Activated CD4-positive, alpha-beta memory T cell treated with anti-CD3 and anti-CD28 coated beads, Interleukin-2, amount 10 ng/mL, durations not matched to agents 7 days and 5 days (primary cell): ENCODE results near the gene SOX21. TPM values are rescaled to one million over a fixed set of nuclear protein-coding genes. Genes with fewer than 3 reads are reported as not detected.

Experiments used
- CTCF ChIA-PET: fragments of 350-600 bp; sonication (Branson Sonifier 250); formaldehyde crosslinking; loops from one replicate; lab custom pipeline; 2021; ENCODE audit warnings: antibody characterized with exemption, inconsistent platforms; lab: Charles Lee
- POLR2A ChIA-PET: fragments of 350-600 bp; sonication (Branson Sonifier 250); formaldehyde crosslinking; loops from one replicate; lab custom pipeline; 2021; ENCODE audit warnings: antibody characterized with exemption; lab: Charles Lee
- DNase-seq: peaks from one replicate; pipeline ENCODE4 v3.0.0-alpha.2; 2020
- H3K27ac Mint-ChIP-seq: one replicate; pipeline ENCODE4 v1.8.0; 2021; ENCODE audit warnings: mild to moderate bottlenecking, mixed read lengths
- H3K27me3 Mint-ChIP-seq: one replicate; pipeline ENCODE4 v1.8.0; 2021; ENCODE audit warnings: mixed read lengths
- H3K36me3 Mint-ChIP-seq: one replicate; pipeline ENCODE4 v1.8.0; 2021; ENCODE audit warnings: low read depth, mixed read lengths
- H3K4me1 Mint-ChIP-seq: one replicate; pipeline ENCODE4 v1.8.0; 2021; ENCODE audit warnings: mixed read lengths
- H3K4me3 Mint-ChIP-seq: one replicate; pipeline ENCODE4 v1.8.0; 2021; ENCODE audit warnings: mild to moderate bottlenecking, mixed read lengths
- H3K9me3 Mint-ChIP-seq: one replicate; pipeline ENCODE4 v1.8.0; 2021; ENCODE audit warnings: mixed read lengths
- total RNA-seq, 2 experiments: library from RNA; stranded (reverse); gene quantifications; one replicate each; pipeline ENCODE4 v1.2.3, GENCODE V29; 2021

Gene SOX21
- total RNA-seq, 2 experiments from 2014 or later = not detected

DNA sequence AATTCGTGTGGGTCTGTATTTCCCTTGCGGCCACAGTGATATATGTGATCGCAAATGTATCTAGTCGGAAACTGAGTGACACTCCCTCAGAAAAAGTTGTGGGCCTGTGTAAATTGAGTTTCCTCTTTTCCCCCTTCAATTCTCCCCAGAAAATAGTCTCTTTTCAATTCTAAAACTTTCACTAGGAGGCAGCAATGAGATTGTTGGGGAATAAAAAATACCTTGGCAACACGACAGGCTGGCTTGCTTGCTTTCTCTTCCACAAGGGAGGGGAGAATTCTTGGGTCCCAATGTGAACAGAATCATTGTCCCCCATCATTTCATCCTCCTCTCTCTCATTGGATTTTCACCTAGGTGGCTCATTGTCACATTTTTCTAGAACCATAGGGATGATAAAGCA lies 3.7 kb upstream of the SOX21 start:
- Mint-ChIP-seq H3K9me3 (no peaks in the 10 kb centered on the region), H3K36me3 (no peaks in the 10 kb centered on the region), H3K4me1 (peaks cover 6% of the 10 kb centered on the region), H3K4me3 (no peak overlapping the region), H3K27ac (no peak overlapping the region), H3K27me3 (peaks cover 52% of the 10 kb centered on the region)
- DNase-seq = no peak
- ChIA-PET CTCF (no interaction called here), POLR2A (no interaction called here)

DNA sequence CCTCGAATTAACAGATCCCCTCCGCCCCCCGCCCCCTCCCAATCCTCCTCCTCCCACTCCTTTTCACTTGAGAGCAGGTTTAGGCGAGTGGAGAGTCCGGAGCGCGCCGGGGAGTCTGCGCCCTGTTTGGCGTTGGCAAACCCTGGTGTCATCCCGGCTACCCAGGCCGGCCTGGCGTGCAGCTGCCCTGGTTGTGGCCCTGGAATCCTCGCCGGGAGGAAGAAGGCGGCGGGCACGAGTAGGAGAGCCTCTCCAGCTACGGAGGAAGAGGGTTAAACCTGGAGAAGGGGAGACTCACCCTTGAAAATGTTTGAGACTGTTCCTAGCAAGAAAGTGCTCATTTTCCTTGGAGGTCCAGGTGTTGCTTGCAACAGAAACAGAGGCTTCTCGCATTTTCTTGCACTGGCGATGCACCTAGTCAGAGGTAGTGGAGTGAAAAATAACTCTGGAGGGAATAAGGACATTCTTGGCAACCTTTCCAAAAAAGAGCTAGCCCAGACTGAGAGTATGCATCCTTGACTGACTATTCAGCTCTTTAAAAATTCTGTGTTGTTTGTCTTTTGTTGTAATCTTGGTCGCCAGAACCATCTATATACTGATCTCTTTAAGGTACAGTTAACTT lies 1.3 kb upstream of the SOX21 start:
- Mint-ChIP-seq H3K4me1 (peaks cover 14% of the 10 kb centered on the region), H3K36me3 (no peaks in the 10 kb centered on the region), H3K27ac (no peak overlapping the region), H3K27me3 (peaks cover 71% of the 10 kb centered on the region), H3K4me3 (no peak overlapping the region), H3K9me3 (no peaks in the 10 kb centered on the region)
- no peak for DNase-seq
- CTCF ChIA-PET = no interaction called here
- POLR2A ChIA-PET = no interaction called here

DNA sequence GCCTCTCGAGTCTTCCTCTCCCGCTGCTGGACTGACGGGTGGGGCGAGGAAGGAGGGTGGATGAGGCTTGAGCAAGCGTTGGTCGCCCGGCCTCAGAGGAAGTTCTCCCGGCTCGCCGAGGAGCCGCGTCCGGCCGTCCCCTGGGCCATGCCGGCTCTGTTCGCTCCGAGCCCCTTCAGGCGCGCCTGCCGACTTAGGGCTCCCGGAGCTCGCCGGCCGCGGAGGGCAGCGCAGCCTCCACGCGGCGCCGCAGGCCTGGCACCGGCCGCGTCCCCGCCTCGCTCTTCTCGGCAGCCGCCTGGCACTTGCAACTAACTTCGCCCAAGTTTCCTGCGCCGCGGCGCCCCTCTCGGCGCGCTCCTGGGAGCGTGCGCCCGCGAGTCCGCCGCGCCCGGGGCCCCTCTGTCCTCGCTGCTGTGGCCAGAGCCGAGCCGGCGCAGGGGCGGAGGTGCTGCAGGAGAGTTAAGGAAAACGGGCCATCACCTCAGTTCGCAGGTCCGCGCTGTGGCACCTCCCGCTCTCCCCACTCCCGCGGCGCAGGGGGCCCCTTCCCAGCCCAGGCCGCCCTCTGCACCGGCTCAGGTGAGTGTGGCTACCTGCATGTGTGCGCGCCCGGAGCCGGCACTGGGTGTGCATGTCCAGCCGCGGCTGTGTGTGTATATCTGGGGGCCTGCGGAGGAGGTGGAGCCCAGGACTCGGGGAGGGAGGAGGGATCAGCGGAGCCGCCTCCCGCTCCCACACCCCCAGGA lies 641 bp upstream of the SOX21 start:
- no peak overlapping the region for H3K4me3 Mint-ChIP-seq
- H3K27me3 Mint-ChIP-seq = peaks cover 76% of the 10 kb centered on the region
- ChIA-PET POLR2A (no interaction called here), CTCF (no interaction called here)
- H3K4me1 Mint-ChIP-seq = peaks cover 16% of the 10 kb centered on the region
- H3K27ac Mint-ChIP-seq = no peak overlapping the region
- no peak for DNase-seq
- H3K36me3 Mint-ChIP-seq = no peaks in the 10 kb centered on the region
- no peaks in the 10 kb centered on the region for H3K9me3 Mint-ChIP-seq

DNA sequence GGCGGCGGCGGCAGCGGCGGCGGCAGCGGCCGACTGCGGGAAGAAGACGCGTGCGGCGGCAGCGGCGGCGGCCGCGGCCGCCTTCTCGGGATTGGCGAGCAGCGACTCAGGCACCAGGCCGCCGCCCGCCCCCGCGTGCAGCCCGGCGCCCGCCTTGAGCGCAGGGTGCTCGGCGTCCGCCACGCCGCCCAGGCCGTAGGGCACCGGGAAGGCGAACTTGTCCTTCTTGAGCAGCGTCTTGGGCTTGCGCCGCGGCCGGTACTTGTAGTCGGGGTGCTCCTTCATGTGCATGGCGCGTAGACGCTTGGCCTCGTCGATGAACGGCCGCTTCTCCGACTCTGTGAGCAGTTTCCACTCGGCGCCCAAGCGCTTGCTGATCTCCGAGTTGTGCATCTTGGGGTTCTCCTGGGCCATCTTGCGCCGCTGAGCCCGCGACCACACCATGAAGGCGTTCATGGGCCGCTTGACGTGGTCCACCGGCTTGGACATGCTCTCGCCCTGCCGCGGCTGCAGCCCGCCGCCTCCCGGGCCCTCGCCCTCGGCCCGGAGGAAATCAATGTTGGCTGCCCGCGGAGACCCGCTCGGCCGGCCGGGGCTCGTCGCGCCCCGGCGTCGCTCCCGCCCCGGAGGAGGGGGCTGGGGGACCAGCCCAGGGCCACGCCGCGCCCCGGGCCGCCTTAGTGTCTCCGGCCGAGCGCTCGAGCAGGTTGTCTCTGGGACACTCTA lies 621 bp downstream of the SOX21 start:
- H3K27ac Mint-ChIP-seq = no peak overlapping the region
- H3K36me3 Mint-ChIP-seq = peaks cover 3% of the 10 kb centered on the region
- peaks cover 79% of the 10 kb centered on the region for H3K27me3 Mint-ChIP-seq
- ChIA-PET CTCF (no interaction called here), POLR2A (no interaction called here)
- H3K4me1 Mint-ChIP-seq = peaks cover 20% of the 10 kb centered on the region
- H3K9me3 Mint-ChIP-seq = no peaks in the 10 kb centered on the region
- no peak overlapping the region for H3K4me3 Mint-ChIP-seq
- peak; percentile 23 for DNase-seq

DNA sequence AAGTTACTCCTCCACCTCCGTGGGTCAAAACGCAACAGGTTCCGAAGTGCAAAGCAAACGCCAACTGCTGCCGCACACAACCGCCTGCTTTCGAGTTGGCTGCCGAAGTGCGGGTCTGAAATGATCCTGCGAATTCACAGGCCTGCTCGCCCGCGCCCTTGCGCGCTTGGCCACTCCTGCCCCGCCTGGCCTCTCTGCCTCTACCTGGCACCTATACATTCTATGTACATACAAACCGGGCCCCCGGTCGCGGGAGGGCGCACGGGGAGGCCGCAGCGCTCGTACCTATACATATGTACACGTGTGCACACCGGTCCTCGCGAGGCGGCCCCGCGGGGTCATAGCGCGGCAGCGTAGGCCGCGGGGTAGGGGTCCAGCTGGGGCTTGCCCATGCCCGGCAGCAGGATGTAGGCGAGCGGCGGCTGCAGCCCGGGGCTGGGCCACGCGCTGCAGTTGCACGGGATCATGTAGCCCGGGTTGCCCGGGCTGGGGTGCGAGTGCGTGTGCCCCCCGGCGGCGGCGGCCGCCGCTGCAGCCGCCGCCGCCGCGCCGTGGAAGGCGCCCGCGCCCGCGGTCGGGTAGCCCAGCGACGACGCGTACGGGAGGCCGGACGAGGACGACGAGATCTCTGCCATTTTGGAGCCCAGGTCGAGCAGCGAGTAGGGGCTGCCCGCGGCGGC lies 1.3 kb downstream of the SOX21 start:
- Mint-ChIP-seq H3K4me3 (no peak overlapping the region), H3K36me3 (peaks cover 3% of the 10 kb centered on the region), H3K27me3 (peaks cover 79% of the 10 kb centered on the region), H3K9me3 (no peaks in the 10 kb centered on the region), H3K4me1 (peaks cover 20% of the 10 kb centered on the region), H3K27ac (no peak overlapping the region)
- ChIA-PET CTCF (no interaction called here), POLR2A (no interaction called here)
- DNase-seq = no peak

DNA sequence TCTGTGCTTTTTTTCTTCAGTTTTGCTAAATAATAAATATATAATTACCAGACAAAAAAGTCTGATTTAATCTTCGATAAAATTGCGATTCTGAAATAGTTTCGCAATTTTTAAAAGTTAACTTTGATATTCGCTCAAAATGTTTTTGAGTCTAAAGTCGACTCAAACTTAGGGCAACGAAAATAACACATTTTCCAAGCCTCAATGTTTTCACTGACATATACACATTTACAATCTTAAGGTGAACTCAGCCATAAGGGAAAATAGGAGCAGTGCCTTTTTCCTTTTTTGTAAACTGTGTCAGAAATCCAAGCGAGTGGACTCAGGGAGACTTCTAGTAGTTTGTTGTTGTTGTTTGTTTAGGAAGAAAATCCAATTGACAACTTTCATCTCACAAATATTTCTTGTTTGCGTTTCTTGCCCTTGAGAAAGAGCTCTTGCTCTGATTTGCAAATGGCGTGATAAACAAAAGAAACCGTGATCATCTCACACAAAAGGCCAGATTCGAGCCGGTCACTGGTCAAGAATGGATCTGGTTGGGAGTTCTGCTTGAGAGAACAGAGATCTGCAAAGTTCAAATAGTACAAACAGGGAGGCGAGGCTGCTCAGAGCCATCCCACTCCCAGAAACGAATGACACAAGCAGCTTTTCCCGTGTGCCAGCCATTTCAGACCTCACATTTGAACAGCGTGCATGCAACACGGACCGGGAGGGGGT lies 2.1 kb downstream of the SOX21 start:
- H3K27me3 Mint-ChIP-seq = peaks cover 79% of the 10 kb centered on the region
- H3K36me3 Mint-ChIP-seq = peaks cover 3% of the 10 kb centered on the region
- H3K9me3 Mint-ChIP-seq = no peaks in the 10 kb centered on the region
- H3K4me1 Mint-ChIP-seq = peaks cover 20% of the 10 kb centered on the region
- POLR2A ChIA-PET = no interaction called here
- H3K4me3 Mint-ChIP-seq = peak overlapping the region; percentile 19
- peak overlapping the region; percentile 16 for H3K27ac Mint-ChIP-seq
- no peak for DNase-seq
- CTCF ChIA-PET = no interaction called here

DNA sequence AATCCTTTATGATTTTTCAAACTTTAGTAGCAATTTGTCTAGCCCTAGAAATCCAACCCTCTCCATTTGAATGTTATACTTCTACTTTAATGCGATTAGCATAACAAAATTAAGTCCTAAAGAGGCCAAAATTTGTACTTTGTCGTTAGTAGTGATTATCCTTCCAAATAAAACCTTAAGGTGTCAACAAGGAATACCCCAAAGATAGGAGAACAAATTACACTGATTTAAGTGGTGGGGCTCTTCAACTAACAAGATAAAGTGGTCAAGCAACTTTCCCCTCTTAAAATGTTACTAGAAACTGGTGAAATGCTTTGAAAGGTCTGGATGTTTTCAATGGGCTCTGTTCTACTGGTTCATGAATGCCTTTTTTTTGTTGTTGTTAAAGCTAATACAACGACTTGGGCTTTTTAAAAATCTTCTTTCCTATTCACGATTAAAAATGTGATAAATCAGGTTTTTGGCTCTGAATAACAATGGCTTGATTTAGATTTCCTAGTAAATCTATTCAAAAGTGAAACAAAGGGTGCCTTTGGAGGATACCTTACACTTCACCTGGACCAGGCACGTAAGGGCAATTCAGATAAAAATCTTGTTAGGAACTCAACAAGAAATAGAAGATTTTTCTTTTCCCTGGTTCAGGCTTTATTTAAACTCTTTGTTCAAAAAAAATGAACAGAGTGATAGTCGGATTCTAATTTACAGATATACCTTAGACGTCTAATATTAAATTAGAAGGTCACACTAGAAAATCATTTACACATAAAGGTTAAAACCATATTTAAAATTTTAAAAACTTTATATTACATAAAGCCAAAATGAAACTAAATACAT lies 3.1 kb downstream of the SOX21 start:
- H3K4me1 Mint-ChIP-seq = peaks cover 20% of the 10 kb centered on the region
- POLR2A ChIA-PET = no interaction called here
- no peaks in the 10 kb centered on the region for H3K9me3 Mint-ChIP-seq
- CTCF ChIA-PET = no interaction called here
- H3K27me3 Mint-ChIP-seq = peaks cover 79% of the 10 kb centered on the region
- H3K27ac Mint-ChIP-seq = no peak overlapping the region
- peaks cover 3% of the 10 kb centered on the region for H3K36me3 Mint-ChIP-seq
- DNase-seq = no peak
- H3K4me3 Mint-ChIP-seq = no peak overlapping the region

DNA sequence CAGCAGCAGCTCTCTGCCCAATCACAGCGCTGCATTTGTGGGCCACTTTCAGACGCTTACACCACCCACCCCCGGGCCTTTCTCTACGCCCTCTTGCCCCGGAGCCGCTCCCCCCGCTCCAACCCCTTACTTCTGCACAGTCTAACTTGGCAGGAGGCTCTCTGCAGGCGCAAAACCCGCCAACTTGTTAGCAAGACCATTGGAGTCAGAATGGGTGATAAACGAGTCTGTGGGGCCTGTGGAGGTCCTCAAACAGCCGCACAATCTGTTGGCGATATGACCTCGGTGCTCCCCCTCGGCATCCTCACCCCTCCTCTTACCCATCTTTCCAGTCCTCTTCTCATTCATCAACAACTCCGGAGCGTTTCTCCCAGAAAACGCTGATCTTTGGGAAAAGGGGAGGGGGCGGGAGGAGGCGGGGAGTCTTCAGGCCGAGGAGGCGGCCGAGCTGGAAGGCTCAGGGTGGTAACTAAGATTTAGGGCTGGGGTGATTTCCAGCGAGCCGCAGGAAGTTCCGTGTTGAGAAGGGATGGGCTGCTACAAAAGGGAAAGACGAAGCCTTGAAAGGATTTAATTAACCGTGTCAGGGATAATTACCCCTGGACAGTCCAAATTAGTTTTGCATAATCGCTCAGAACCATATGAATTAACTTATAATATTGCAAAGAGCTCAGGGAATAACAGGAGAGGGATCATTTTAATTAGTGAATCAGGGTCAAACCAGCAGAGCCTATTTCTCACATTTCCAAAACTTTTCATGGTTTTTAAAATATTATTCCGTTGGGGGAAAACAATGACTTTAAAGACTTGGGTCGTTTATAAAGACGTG lies 4.1 kb downstream of the SOX21 start:
- CTCF ChIA-PET = no interaction called here
- H3K9me3 Mint-ChIP-seq = peaks cover 3% of the 10 kb centered on the region
- DNase-seq = no peak
- peak overlapping the region; percentile 9 for H3K27ac Mint-ChIP-seq
- H3K4me1 Mint-ChIP-seq = peaks cover 21% of the 10 kb centered on the region
- peaks cover 9% of the 10 kb centered on the region for H3K36me3 Mint-ChIP-seq
- peaks cover 81% of the 10 kb centered on the region for H3K27me3 Mint-ChIP-seq
- no peak overlapping the region for H3K4me3 Mint-ChIP-seq
- POLR2A ChIA-PET = no interaction called here

DNA sequence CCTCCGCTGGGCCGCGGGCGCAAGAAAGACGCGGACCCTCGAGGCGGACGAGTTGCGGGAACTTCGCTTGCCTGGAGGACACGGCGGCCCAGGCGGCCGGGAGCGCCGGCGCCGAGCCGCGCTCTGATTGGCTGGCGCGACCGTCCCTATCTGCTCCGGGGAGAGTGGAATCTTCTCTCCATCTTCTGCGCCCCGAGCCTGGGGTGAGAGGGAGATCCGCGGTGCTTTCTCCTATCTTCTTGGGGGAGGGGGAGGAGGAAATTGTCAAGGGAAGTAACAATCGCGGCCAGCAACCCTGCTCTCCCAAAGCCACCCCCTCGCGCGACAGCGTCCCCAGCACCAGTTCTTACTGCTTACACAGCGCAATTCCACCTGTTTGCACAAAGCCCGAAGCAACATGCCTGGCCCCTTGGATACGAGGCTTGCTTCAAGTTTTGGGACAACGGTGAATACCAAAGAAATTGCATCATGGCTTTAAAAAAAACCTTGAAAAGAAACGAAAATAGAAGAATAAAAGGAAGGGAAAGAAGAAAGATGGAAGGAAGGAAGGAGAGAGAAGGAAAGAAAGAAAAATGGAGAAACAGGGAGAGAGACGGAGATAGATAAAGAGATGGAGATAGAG lies 4.8 kb downstream of the SOX21 start:
- Mint-ChIP-seq H3K4me1 (peaks cover 21% of the 10 kb centered on the region), H3K4me3 (peak overlapping the region; percentile 24), H3K36me3 (peaks cover 9% of the 10 kb centered on the region), H3K9me3 (peaks cover 3% of the 10 kb centered on the region), H3K27me3 (peaks cover 87% of the 10 kb centered on the region), H3K27ac (no peak overlapping the region)
- POLR2A ChIA-PET = no interaction called here
- CTCF ChIA-PET = no interaction called here
- no peak for DNase-seq

DNA sequence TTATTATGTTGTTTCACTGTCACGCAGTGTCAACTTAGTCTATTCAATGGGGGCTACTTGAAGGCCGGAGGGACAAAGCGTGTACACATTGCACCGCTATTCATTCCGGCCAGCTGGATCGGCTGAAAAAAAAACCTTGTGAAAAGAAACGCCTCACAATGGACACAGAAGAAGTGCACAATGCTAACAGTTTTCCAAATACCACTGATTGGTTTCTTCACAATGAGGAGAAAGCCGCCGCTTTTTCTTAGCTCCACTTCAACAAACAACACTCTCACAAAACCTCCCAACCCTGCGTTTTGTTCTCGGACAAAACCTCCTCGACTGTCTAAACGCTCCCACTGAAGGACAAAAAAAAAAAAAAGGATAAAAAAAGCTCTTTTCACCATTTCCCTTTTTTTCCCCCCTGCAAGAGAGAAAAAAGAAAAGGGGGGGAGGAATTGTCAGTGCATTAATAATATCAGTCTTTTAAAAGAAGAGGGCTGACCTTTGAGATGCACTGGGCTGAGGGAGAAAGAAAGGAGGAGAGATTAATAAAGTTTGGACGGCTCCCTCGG lies 5.4 kb downstream of the SOX21 start:
- POLR2A ChIA-PET = no interaction called here
- Mint-ChIP-seq H3K4me1 (peaks cover 17% of the 10 kb centered on the region), H3K36me3 (peaks cover 9% of the 10 kb centered on the region), H3K27ac (no peak overlapping the region), H3K4me3 (no peak overlapping the region), H3K9me3 (peaks cover 3% of the 10 kb centered on the region), H3K27me3 (peaks cover 88% of the 10 kb centered on the region)
- CTCF ChIA-PET = no interaction called here
- no peak for DNase-seq
